Measurements from ENCODE around the gene VAV1. TPM values are rescaled to one million over a fixed set of nuclear protein-coding genes. Genes with fewer than 3 reads are reported as not detected.

Gene VAV1
- total and polyA plus RNA-seq, 2 of the 8 experiments (the other 6 are each of a cell fraction or from before 2014, with no cell fraction given): 0.21 to 0.22 TPM

- TF ChIP-seq, protein P1, sequence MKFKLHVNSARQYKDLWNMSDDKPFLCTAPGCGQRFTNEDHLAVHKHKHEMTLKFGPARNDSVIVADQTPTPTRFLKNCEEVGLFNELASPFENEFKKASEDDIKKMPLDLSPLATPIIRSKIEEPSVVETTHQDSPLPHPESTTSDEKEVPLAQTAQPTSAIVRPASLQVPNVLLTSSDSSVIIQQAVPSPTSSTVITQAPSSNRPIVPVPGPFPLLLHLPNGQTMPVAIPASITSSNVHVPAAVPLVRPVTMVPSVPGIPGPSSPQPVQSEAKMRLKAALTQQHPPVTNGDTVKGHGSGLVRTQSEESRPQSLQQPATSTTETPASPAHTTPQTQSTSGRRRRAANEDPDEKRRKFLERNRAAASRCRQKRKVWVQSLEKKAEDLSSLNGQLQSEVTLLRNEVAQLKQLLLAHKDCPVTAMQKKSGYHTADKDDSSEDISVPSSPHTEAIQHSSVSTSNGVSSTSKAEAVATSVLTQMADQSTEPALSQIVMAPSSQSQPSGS (IDR thresholded peaks at IDR 0.05; ENCODE audit: low read length): no peak
- TF ChIP-seq, protein P2, sequence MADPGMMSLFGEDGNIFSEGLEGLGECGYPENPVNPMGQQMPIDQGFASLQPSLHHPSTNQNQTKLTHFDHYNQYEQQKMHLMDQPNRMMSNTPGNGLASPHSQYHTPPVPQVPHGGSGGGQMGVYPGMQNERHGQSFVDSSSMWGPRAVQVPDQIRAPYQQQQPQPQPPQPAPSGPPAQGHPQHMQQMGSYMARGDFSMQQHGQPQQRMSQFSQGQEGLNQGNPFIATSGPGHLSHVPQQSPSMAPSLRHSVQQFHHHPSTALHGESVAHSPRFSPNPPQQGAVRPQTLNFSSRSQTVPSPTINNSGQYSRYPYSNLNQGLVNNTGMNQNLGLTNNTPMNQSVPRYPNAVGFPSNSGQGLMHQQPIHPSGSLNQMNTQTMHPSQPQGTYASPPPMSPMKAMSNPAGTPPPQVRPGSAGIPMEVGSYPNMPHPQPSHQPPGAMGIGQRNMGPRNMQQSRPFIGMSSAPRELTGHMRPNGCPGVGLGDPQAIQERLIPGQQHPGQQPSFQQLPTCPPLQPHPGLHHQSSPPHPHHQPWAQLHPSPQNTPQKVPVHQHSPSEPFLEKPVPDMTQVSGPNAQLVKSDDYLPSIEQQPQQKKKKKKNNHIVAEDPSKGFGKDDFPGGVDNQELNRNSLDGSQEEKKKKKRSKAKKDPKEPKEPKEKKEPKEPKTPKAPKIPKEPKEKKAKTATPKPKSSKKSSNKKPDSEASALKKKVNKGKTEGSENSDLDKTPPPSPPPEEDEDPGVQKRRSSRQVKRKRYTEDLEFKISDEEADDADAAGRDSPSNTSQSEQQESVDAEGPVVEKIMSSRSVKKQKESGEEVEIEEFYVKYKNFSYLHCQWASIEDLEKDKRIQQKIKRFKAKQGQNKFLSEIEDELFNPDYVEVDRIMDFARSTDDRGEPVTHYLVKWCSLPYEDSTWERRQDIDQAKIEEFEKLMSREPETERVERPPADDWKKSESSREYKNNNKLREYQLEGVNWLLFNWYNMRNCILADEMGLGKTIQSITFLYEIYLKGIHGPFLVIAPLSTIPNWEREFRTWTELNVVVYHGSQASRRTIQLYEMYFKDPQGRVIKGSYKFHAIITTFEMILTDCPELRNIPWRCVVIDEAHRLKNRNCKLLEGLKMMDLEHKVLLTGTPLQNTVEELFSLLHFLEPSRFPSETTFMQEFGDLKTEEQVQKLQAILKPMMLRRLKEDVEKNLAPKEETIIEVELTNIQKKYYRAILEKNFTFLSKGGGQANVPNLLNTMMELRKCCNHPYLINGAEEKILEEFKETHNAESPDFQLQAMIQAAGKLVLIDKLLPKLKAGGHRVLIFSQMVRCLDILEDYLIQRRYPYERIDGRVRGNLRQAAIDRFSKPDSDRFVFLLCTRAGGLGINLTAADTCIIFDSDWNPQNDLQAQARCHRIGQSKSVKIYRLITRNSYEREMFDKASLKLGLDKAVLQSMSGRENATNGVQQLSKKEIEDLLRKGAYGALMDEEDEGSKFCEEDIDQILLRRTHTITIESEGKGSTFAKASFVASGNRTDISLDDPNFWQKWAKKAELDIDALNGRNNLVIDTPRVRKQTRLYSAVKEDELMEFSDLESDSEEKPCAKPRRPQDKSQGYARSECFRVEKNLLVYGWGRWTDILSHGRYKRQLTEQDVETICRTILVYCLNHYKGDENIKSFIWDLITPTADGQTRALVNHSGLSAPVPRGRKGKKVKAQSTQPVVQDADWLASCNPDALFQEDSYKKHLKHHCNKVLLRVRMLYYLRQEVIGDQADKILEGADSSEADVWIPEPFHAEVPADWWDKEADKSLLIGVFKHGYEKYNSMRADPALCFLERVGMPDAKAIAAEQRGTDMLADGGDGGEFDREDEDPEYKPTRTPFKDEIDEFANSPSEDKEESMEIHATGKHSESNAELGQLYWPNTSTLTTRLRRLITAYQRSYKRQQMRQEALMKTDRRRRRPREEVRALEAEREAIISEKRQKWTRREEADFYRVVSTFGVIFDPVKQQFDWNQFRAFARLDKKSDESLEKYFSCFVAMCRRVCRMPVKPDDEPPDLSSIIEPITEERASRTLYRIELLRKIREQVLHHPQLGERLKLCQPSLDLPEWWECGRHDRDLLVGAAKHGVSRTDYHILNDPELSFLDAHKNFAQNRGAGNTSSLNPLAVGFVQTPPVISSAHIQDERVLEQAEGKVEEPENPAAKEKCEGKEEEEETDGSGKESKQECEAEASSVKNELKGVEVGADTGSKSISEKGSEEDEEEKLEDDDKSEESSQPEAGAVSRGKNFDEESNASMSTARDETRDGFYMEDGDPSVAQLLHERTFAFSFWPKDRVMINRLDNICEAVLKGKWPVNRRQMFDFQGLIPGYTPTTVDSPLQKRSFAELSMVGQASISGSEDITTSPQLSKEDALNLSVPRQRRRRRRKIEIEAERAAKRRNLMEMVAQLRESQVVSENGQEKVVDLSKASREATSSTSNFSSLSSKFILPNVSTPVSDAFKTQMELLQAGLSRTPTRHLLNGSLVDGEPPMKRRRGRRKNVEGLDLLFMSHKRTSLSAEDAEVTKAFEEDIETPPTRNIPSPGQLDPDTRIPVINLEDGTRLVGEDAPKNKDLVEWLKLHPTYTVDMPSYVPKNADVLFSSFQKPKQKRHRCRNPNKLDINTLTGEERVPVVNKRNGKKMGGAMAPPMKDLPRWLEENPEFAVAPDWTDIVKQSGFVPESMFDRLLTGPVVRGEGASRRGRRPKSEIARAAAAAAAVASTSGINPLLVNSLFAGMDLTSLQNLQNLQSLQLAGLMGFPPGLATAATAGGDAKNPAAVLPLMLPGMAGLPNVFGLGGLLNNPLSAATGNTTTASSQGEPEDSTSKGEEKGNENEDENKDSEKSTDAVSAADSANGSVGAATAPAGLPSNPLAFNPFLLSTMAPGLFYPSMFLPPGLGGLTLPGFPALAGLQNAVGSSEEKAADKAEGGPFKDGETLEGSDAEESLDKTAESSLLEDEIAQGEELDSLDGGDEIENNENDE (IDR thresholded peaks at IDR 0.05; ENCODE audit: insufficient replicate concordance, low read length): no peak
- no peak for TF ChIP-seq CBX5 (IDR thresholded peaks at IDR 0.05; ENCODE audit: low read depth, low read length)
- no peak for TF ChIP-seq SAP30 (IDR thresholded peaks at IDR 0.05; ENCODE audit: insufficient read depth, insufficient replicate concordance, low read length)
- TF ChIP-seq EP300 (IDR thresholded peaks at IDR 0.05; ENCODE audit: borderline replicate concordance in 1 of 2, low read depth in 2 of 2, low read length in 2 of 2): peak in 1 of 2 experiments; percentile 81; a peak in 1 of 3 replicates
- no peak for TF ChIP-seq SIRT6 (IDR thresholded peaks at IDR 0.05; ENCODE audit: low read length)
- TF ChIP-seq TBP (IDR thresholded peaks at IDR 0.05; ENCODE audit: low read depth, low read length): peak; percentile 56; the same call in 1 of the 2 replicates
- peak; percentile 95 for TF ChIP-seq TEAD4 (IDR thresholded peaks at IDR 0.05; ENCODE audit: low read depth, low read length)
- peak; percentile 80 for TF ChIP-seq POLR2AphosphoS5 (IDR thresholded peaks at IDR 0.05; ENCODE audit: low read depth, low read length)
Observed at GRCh38 chr19:6765738-6766356, 6.7 kb upstream of the VAV1 start (continued).

Data from H1 (cell line).